AG04449 (cell line): Measurements from ENCODE around the gene CARD8.

Source experiments
- CTCF ChIA-PET: fragments of 350-600 bp; formaldehyde crosslinking; extraction: SDS; loops from one replicate; lab custom pipeline; 2021; ENCODE audit warnings: antibody characterized with exemption; lab: Yijun Ruan, JAX
- POLR2A ChIA-PET: fragments of 400-600, 350-600 bp; formaldehyde crosslinking; extraction: SDS; loops from one replicate; lab custom pipeline; 2020; ENCODE audit warnings: antibody characterized with exemption, inconsistent platforms; lab: Yijun Ruan, JAX
- DNase-seq: peaks from one replicate; pipeline ENCODE4 v3.0.0-alpha.2; 2010; ENCODE audit warnings: low read depth, low spot score
- H3K4me3 ChIP-seq: 2 replicates; pipeline ENCODE4 v1.5.1; 2011; ENCODE audit warnings: low read depth, mild to moderate bottlenecking, control low read depth, low read length
- CTCF ChIP-seq: IDR thresholded peaks from one replicate; pipeline ENCODE4 v1.5.1; 2011; ENCODE audit warnings: mild to moderate bottlenecking, moderate library complexity, low read length, control low read depth, inconsistent platforms; ENCODE audit not compliant: insufficient read depth; ENCODE audit errors: missing control alignments

Gene CARD8

GRCh38 chr19:48253999-48254398 lies 1.7 kb downstream of the CARD8 start:
- H3K4me3 ChIP-seq, result no peak overlapping the region
- TF ChIP-seq CTCF, result no peak
- ChIA-PET POLR2A (no interaction called here), CTCF (interaction anchor here (2.8 to 2.9 kb wide), 2 partner anchors 13 to 15 kb away, joined by 8 to 10 read pairs; no protein-coding TSS in a partner anchor)
- DNase-seq, result no peak

GRCh38 chr19:48252609-48253008 lies 3.1 kb downstream of the CARD8 start:
- no peak for TF ChIP-seq CTCF
- POLR2A ChIA-PET, result no interaction called here
- CTCF ChIA-PET, result no interaction called here
- H3K4me3 ChIP-seq, result no peak overlapping the region
- no peak for DNase-seq

GRCh38 chr19:48250290-48251025 lies 5.3 kb downstream of the CARD8 start:
- ChIA-PET POLR2A (no interaction called here), CTCF (interaction anchor here (1.3 kb wide), 1 partner anchor 79 kb away, joined by 3 read pairs; the partner anchor contains the start of gene ZSWIM9)
- H3K4me3 ChIP-seq, result no peak overlapping the region
- no peak for DNase-seq
- TF ChIP-seq CTCF, result no peak

GRCh38 chr19:48249502-48250014 lies 6.2 kb downstream of the CARD8 start:
- CTCF ChIA-PET, result interaction anchor here (1.3 to 1.6 kb wide), 2 partner anchors 11 to 79 kb away, joined by 3 to 5 read pairs; partner anchors contain the start of gene ZSWIM9
- no peak for DNase-seq
- POLR2A ChIA-PET, result no interaction called here
- no peak for TF ChIP-seq CTCF
- H3K4me3 ChIP-seq, result no peak overlapping the region

GRCh38 chr19:48248081-48248833 lies 7.5 kb downstream of the CARD8 start:
- CTCF ChIA-PET, result interaction anchor here (1.6 kb wide), 1 partner anchor 12 kb away, joined by 5 read pairs; no protein-coding TSS in a partner anchor
- no peak for TF ChIP-seq CTCF

GRCh38 chr19:48247212-48247611 lies 8.5 kb downstream of the CARD8 start:
- CTCF ChIA-PET, result no interaction called here
- POLR2A ChIA-PET, result no interaction called here
- TF ChIP-seq CTCF, result no peak
- no peak for DNase-seq
- H3K4me3 ChIP-seq, result no peak overlapping the region

More at GRCh38 chr19:48248081-48248833, 7.5 kb downstream of the CARD8 start:
- POLR2A ChIA-PET, result no interaction called here
- no peak for DNase-seq
- no peak overlapping the region for H3K4me3 ChIP-seq
